Posterior cingulate gyrus (tissue), 11 donors: Measurements from ENCODE around the gene AQP12B.

Experiments used
- DNase-seq, 10 donors: peaks; one replicate each; pipeline versions ENCODE4 v3.0.0 to v3.0.0-alpha.2; 2020 to 2021; ENCODE audit warnings: mixed read lengths in 3 of 10
- intact Hi-C: fragments of 100-400 bp; cut with DNase I; formaldehyde crosslinking; loops from one replicate; pipeline ENCODE4 v1.15.1; 2023

Gene AQP12B

DNA sequence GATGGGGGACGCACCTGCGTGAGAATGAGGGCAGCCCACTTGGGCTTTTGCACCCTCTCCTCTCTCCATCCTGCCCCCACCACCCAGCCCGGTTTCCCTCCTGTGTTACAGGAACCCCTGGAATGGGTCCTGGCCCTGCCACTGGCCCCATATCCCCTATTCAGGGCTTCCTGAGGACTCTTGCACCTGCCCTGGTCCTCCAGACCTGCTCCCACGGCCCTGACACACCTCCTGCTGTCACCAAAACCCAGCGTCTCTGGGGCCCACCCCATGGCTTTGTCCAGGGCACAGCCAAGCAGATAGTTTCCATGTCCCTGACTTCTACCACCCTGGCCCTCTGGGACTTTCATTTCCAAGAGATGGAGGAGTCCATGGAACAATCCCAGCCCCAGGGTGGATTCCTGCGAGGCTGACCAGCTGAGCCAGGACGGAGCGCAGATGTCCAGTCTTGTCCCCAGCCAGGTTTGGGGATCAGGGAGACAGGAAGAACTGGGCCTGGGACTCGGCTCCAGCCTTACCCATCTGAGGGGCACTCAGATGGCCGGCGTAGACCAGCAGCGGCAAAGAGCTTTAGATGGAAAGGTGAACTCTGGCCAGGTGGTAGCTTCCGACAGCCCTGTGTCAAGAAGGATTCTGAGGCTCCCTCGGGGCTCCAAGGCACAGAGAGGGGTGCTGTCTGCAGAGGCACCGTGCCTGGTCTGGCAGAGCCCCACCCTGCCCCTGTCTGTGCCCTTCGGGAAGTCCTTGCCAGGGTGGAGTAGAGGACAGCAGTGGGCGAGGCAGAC lies 45.4 kb downstream of the AQP12B start:
- intact Hi-C loops = no loop called here
- peak in 1 of 10 donors; percentile 4 for DNase-seq

GRCh38 chr2:240636563-240637115 lies 46.0 kb downstream of the AQP12B start:
- intact Hi-C loops = no loop called here
- peak in 1 of 10 donors; percentile 4 for DNase-seq

DNA sequence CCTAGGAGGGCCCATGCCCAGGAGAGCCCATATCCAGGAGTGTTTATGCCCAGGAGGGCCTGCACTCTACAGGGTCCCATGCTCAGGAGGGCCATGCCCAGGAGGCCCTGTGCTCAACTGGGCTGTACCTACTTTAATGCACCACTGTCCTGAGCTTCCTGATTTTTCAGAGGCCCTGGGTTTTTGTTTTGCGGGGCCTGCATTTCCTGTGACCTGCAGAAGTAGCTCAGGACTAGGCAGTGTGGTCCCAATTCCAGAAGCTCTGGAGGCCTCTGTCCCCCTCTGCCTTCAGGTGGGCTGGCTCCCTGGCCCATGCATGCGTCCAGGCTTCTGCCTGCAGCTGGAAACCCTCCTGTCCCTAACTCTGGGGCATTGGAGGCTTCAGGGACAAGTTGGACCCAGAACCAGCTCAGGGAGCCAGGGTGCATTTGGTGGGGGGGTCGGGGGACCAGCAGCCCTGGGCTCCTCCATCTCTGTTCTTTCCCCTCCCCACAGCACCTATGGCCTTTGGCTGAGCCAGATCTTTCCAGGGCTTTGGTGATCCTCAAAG lies 46.6 kb downstream of the AQP12B start:
- DNase-seq = peak in 1 of 10 donors; percentile 1
- intact Hi-C loops = no loop called here

GRCh38 chr2:240635121-240635997 lies 47.3 kb downstream of the AQP12B start:
- DNase-seq = peak in 5 of 10 donors; percentile 1 to 46 (median 18)
- intact Hi-C loops = no loop called here

- intact Hi-C loops = no loop called here
- peak in 3 of 10 donors; percentile 4 to 35 (median 18) for DNase-seq
These were observed 50.4 kb downstream of the AQP12B start for GRCh38 chr2:240632306-240632721.

DNA sequence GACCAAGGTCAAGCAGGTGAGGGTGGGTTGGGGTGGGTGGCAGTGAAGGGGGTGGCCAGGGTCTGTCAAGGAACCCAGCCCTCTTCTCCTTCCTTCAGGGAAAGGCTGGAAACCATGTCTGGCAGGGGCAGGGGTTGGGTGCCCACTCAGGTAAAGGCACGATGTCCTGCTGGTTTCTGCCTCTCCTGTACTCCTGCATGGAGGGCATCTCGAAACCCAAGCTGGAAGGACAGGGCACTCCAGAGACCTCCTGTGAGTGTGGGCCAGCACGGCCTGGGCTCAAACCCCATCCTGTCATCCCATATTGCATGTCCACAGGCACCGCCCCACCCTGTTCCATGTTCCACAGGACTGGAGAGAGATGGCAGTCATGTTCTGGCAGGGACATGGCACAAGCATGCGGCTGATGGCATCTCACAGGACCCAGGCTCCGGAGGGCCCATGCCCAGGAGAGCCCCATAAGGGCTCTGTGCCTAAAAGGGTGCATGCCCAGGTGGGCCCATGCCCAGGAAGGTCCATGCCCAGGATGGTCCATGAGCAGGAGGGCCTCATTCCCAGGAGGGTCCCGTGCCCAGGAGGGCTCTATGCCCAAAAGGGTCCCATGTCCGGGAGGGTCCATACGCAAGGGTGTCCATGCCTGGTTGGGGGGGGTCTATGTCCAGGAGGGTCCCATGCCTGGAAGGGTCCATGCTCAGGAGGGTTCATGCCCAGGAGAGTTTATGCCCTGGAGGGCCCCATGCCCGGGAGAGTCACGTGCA lies 51.0 kb downstream of the AQP12B start:
- intact Hi-C loops = no loop called here
- peak in 1 of 10 donors; percentile 77 for DNase-seq

DNA sequence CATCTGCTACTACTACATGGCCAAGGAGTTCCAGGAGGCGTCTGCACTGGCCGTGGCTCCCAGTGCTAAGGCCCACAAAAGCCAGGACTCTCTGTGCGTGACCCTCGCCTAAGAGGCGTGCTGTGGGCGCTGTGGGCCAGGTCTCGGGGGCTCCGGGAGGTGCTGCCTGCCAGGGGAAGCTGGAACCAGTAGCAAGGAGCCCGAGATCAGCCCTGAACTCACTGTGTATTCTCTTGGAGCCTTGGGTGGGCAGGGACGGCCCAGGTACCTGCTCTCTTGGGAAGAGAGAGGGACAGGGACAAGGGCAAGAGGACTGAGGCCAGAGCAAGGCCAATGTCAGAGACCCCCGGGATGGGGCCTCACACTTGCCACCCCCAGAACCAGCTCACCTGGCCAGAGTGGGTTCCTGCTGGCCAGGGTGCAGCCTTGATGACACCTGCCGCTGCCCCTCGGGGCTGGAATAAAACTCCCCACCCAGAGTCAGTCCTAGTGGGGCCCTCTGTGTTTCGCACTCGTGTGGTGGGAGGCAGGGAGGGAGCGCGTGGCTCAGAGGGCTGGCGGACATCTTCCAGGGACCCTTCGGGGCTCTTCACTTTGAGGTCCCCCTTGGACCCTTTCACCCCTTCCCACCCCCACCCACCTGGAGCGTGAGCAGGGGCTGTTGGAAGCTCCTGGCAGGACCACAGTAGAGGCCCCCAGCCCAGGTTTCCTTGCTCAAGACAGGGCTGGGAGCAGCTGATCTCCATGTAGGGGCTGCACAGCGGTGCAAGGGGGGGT lies 51.7 kb downstream of the AQP12B start:
- DNase-seq = peak in 2 of 10 donors; percentile 69 to 73
- intact Hi-C loops = no loop called here

DNA sequence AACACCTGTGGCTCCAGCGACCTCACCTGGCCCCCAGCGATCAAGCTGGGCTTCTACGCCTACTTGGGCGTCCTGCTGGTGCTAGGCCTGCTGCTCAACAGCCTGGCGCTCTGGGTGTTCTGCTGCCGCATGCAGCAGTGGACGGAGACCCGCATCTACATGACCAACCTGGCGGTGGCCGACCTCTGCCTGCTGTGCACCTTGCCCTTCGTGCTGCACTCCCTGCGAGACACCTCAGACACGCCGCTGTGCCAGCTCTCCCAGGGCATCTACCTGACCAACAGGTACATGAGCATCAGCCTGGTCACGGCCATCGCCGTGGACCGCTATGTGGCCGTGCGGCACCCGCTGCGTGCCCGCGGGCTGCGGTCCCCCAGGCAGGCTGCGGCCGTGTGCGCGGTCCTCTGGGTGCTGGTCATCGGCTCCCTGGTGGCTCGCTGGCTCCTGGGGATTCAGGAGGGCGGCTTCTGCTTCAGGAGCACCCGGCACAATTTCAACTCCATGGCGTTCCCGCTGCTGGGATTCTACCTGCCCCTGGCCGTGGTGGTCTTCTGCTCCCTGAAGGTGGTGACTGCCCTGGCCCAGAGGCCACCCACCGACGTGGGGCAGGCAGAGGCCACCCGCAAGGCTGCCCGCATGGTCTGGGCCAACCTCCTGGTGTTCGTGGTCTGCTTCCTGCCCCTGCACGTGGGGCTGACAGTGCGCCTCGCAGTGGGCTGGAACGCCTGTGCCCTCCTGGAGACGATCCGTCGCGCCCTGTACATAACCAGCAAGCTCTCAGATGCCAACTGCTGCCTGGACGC lies 52.5 kb downstream of the AQP12B start:
- peak in 6 of 10 donors; percentile 2 to 72 (median 11) for DNase-seq
- intact Hi-C loops = no loop called here

GRCh38 chr2:240629619-240629967 lies 53.1 kb downstream of the AQP12B start:
- intact Hi-C loops = no loop called here
- peak in 1 of 10 donors; percentile 13 for DNase-seq

DNA sequence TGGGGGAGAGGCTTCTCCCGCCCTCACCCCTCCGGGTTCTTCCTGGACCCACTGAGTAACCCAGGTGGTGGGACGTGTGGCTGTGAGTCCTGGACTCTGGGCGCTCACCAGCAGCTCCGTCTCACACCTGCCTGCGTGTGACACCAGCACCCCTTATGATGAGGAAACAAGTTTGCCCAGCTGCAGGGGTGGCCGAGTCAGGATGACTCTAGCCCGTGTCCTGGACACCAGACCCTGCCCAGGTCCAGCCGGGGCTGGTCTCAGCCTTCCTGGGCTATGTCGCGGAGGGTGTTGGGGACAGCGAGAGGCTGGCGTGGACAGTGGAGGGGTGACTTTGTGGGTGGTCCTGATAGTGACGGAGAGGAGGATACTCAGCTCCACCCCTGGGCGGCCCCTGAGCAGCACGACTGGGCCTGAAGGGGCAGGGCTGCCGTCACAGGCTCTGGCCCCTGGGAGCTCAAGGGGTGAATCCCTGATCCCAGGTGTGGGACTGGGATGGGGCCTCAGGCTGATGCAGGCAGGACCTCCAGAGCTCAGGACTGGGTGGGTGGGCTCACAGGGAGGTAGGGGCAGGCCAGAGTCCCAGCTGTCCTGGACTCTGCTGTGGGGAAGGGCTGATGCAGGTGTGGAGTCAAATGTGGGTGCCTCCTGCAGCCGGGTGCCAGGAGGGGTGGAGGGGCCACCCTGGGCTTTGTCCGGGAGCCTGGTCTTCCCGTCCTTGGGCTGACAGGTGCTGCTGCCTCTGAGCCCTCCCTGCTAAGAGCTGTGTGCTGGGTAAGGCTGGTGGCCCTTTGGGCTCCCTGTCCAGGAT lies 53.7 kb downstream of the AQP12B start:
- intact Hi-C loops = no loop called here
- peak in 5 of 10 donors; percentile 2 to 81 (median 25) for DNase-seq

DNA sequence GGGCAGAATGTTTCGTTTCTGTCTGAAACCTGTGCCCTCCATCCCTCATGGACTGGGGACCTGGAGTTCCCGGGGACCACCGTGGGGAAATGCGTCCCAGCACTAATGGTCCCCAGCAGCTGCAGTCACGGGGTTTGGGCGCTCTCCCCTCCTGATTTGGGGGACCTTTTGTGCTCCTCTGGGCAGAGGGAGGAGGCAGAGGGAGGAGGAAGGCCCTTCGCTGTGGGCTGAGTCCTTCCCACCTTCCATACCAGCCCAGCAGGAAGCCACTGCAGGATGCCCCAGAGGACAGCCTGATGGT lies 54.2 kb downstream of the AQP12B start:
- DNase-seq = peak in 4 of 10 donors; percentile 2 to 40 (median 18)
- intact Hi-C loops = no loop called here

- intact Hi-C loops = no loop called here
These were observed 54.8 kb downstream of the AQP12B start for GRCh38 chr2:240627736-240628506.

GRCh38 chr2:240626531-240627300 lies 56.0 kb downstream of the AQP12B start:
- intact Hi-C loops = no loop called here
- DNase-seq = peak in 7 of 10 donors; percentile 1 to 83 (median 24)

More at GRCh38 chr2:240627736-240628506, 54.8 kb downstream of the AQP12B start:
- peak in 4 of 10 donors; percentile 7 to 65 (median 38) for DNase-seq
